Testis (tissue), 3 donors: Measurements from ENCODE around the gene TNS1. TPM values are rescaled to one million over a fixed set of nuclear protein-coding genes. Genes with fewer than 3 reads are reported as not detected.

Experiments used
- DNase-seq: peaks from one replicate; pipeline ENCODE4 v3.0.0-alpha.2; 2019
- H3K27ac ChIP-seq, 2 donors: fragments of 200-600 bp; sonication (generic); one replicate each; pipeline ENCODE4 v1.5.1; 2019
- H3K27me3 ChIP-seq: fragments of 200-600 bp; sonication (generic); one replicate; pipeline ENCODE4 v1.5.1; 2019
- H3K36me3 ChIP-seq: fragments of 200-600 bp; sonication (generic); one replicate; pipeline ENCODE4 v1.5.1; 2017; ENCODE audit warnings: low read depth; ENCODE audit errors: missing control alignments
- H3K4me1 ChIP-seq: fragments of 200-600 bp; sonication (generic); one replicate; pipeline ENCODE4 v1.5.1; 2019
- H3K4me3 ChIP-seq, 2 donors: fragments of 200-600 bp; sonication (generic); one replicate each; pipeline ENCODE4 v1.5.1; 2017 to 2019
- H3K9me3 ChIP-seq: fragments of 200-600 bp; sonication (generic); one replicate; pipeline ENCODE4 v1.5.1; 2017
- CTCF ChIP-seq, 3 experiments: fragments of 450-650 bp in 2 of 3; fragments of 200-600 bp in 1 of 3; sonication (generic) in 1 of 3; IDR thresholded peaks; one replicate each; pipeline ENCODE4 v1.5.1; 2016 to 2019; ENCODE audit warnings: antibody characterized with exemption in 3 of 3, mild to moderate bottlenecking in 2 of 3, moderate library complexity in 1 of 3
- POLR2A ChIP-seq: fragments of 450-650 bp; IDR thresholded peaks from one replicate; pipeline ENCODE4 v1.6.1; 2017; ENCODE audit warnings: antibody characterized with exemption, mild to moderate bottlenecking, moderate library complexity
- WGBS, 2 donors: methylation state at CpG; one replicate each; pipeline ENCODE4 v1.1.5; 2018; 5-methylcytosine and 5-hydroxymethylcytosine counted together
- intact Hi-C: fragments of 100-400 bp; cut with DNase I; formaldehyde crosslinking; loops from one replicate; pipeline ENCODE4 v1.15.1; 2023; ENCODE audit warnings: low total_unique reads
- polyA plus RNA-seq: library from polyadenylated mRNA; stranded (reverse); fragments of 350-450 nt; fragmentation: Illumina TruSeq; extraction: RNeasy Lipid Tissue Mini Kit (QIAGEN cat#74804); gene quantifications from one replicate; pipeline ENCODE4 v1.2.3, GENCODE V29; 2014; ENCODE audit warnings: low read depth, low replicate concordance; ENCODE audit not compliant: insufficient read depth
- total RNA-seq, 2 donors: library from RNA; depleted of rRNA; stranded (reverse); fragments of >200 nt; gene quantifications; one replicate each; pipeline ENCODE4 v1.2.3, GENCODE V29; 2016

The TNS1 gene
- total and polyA plus RNA-seq, 3 donors from 2014 or later = 75.9 to 256 (median 227) TPM

- TF ChIP-seq CTCF (IDR thresholded peaks at IDR 0.05) = no peak
- no peak for TF ChIP-seq POLR2A
- peaks cover 94% of the 10 kb centered on the region for H3K4me1 ChIP-seq
- no peak overlapping the region for H3K4me3 ChIP-seq
- intact Hi-C loops = no loop called here
- no peaks in the 10 kb centered on the region for H3K27me3 ChIP-seq
- peak overlapping the region; percentile 27 to 86 for H3K27ac ChIP-seq
- no peak for DNase-seq
- no peaks in the 10 kb centered on the region for H3K36me3 ChIP-seq
- no peaks in the 10 kb centered on the region for H3K9me3 ChIP-seq
- WGBS, 2 donors = 72 to 77% methylated on average over 9 of the region's 9 CpGs
These were observed 87.9 kb downstream of the TNS1 start for GRCh38 chr2:217914878-217915277.

GRCh38 chr2:217914078-217914477, 88.7 kb downstream of the TNS1 start:
- DNase-seq = no peak
- peaks cover 94% of the 10 kb centered on the region for H3K4me1 ChIP-seq
- TF ChIP-seq CTCF (IDR thresholded peaks at IDR 0.05) (no peak), POLR2A (no peak)
- H3K27me3 ChIP-seq = no peaks in the 10 kb centered on the region
- 67 to 83% methylated on average over 1 of the region's 1 CpG for WGBS, 2 donors
- peak overlapping the region; percentile 37 to 86 for H3K27ac ChIP-seq
- no peak overlapping the region for H3K4me3 ChIP-seq
- H3K9me3 ChIP-seq = no peaks in the 10 kb centered on the region
- intact Hi-C loops = no loop called here
- no peaks in the 10 kb centered on the region for H3K36me3 ChIP-seq

- no peak for DNase-seq
- Histone ChIP-seq H3K4me3 (no peak overlapping the region), H3K4me1 (peaks cover 94% of the 10 kb centered on the region), H3K36me3 (no peaks in the 10 kb centered on the region), H3K9me3 (no peaks in the 10 kb centered on the region), H3K27ac (peak overlapping the region; percentile 37 to 86), H3K27me3 (no peaks in the 10 kb centered on the region)
- WGBS, 2 donors = 61 to 71% methylated on average over 3 of the region's 3 CpGs
- intact Hi-C loops = no loop called here
- TF ChIP-seq CTCF (IDR thresholded peaks at IDR 0.05) (no peak), POLR2A (no peak)
These were observed 89.4 kb downstream of the TNS1 start for GRCh38 chr2:217913436-217913835.

- Histone ChIP-seq H3K4me1 (peaks cover 97% of the 10 kb centered on the region), H3K9me3 (no peaks in the 10 kb centered on the region), H3K4me3 (no peak overlapping the region), H3K27me3 (no peaks in the 10 kb centered on the region), H3K27ac (peak overlapping the region; percentile 35 to 86), H3K36me3 (no peaks in the 10 kb centered on the region)
- intact Hi-C loops = no loop called here
- DNase-seq = no peak
- 41 to 56% methylated on average over 24 to 25 of the region's 25 CpGs for WGBS, 2 donors
- TF ChIP-seq POLR2A (no peak), CTCF (IDR thresholded peaks at IDR 0.05) (no peak)
These were observed 90.4 kb downstream of the TNS1 start for GRCh38 chr2:217912098-217913024.
